Nephron progenitor cell (in vitro differentiated cells): ENCODE measurements around the gene MAGI2.

ENCODE experiments used
- DNase-seq: peaks from one replicate; pipeline ENCODE4 v3.0.0; 2021
- H3K27ac Mint-ChIP-seq: 2 replicates; pipeline ENCODE4 v1.8.0; 2021; ENCODE audit warnings: mild to moderate bottlenecking, moderate library complexity, mixed read lengths
- H3K27me3 Mint-ChIP-seq: 2 replicates; pipeline ENCODE4 v1.8.0; 2021; ENCODE audit warnings: mild to moderate bottlenecking, low read depth, mixed read lengths; ENCODE audit not compliant: poor library complexity
- H3K36me3 Mint-ChIP-seq: 2 replicates; pipeline ENCODE4 v1.8.0; 2021; ENCODE audit warnings: low read depth, mixed read lengths
- H3K4me1 Mint-ChIP-seq: 2 replicates; pipeline ENCODE4 v1.8.0; 2021; ENCODE audit warnings: mixed read lengths
- H3K4me3 Mint-ChIP-seq: 2 replicates; pipeline ENCODE4 v1.8.0; 2021; ENCODE audit warnings: mild to moderate bottlenecking, moderate library complexity, mixed read lengths
- H3K9me3 Mint-ChIP-seq: 2 replicates; pipeline ENCODE4 v1.8.0; 2021; ENCODE audit warnings: mild to moderate bottlenecking, moderate library complexity, mixed read lengths
- TF ChIP-seq, protein P1 (sequence below): fragments of 200-600 bp; sonication (generic); IDR thresholded peaks from 2 replicates; pipeline ENCODE4 v1.5.0; 2021; ENCODE audit warnings: antibody characterized with exemption

Gene MAGI2

DNA sequence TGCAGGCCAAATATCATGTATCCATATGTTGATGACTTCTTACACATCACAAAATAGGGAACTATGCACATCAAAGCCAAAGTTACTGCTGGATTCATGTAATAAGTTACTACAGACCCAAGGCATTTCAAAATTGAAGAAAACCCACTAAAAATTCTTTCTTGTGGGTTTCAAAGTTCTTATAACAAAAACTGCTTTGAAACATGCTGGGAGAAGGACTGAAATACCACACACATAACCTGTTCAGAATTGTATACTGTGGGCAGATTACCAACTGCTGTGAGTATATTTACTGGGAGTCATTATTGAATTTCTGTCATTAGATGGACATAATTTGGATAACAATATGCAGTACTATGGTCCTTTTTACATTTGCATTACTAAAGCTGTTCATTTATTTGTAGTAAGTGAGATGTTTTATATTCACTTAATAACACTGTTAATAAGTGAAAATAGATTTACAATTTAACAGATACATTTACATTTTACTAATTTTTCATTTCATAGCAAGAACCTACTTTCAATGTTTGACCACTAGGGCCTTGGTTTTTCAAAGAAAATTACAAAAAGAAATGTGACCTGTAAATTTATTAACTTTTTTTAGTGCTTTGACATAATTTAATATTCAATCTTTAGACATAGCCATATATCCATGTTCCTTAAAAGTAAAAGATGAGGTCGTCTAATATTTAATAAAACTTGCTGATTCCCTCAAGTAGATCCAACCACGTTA lies 132.6 kb downstream of the MAGI2 start:
- Mint-ChIP-seq H3K9me3 (no peaks in the 10 kb centered on the region), H3K27me3 (no peaks in the 10 kb centered on the region), H3K27ac (no peak overlapping the region), H3K4me1 (peaks cover 7% of the 10 kb centered on the region), H3K4me3 (no peak overlapping the region), H3K36me3 (no peaks in the 10 kb centered on the region)
- no peak for DNase-seq
- TF ChIP-seq, protein P1, sequence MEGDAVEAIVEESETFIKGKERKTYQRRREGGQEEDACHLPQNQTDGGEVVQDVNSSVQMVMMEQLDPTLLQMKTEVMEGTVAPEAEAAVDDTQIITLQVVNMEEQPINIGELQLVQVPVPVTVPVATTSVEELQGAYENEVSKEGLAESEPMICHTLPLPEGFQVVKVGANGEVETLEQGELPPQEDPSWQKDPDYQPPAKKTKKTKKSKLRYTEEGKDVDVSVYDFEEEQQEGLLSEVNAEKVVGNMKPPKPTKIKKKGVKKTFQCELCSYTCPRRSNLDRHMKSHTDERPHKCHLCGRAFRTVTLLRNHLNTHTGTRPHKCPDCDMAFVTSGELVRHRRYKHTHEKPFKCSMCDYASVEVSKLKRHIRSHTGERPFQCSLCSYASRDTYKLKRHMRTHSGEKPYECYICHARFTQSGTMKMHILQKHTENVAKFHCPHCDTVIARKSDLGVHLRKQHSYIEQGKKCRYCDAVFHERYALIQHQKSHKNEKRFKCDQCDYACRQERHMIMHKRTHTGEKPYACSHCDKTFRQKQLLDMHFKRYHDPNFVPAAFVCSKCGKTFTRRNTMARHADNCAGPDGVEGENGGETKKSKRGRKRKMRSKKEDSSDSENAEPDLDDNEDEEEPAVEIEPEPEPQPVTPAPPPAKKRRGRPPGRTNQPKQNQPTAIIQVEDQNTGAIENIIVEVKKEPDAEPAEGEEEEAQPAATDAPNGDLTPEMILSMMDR = no peak

DNA sequence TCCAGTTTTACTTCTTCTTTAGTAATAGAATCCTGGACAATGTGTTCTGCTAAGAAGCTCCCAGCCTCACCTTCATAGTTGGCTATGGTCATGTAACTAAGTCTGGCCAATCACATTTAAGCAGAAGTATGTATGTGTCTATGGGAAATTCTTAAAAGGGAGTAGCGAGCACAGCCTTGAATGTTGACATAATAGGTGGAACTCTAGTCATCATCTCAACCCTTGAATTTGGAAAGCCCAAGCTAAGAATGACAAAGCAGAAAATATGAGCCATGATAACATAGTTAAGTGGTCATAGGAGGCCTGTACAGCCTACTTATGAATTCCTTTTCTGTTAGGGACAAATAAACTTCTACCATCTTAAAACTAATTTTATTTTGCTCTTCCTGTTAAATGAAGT lies 134.1 kb downstream of the MAGI2 start:
- no peaks in the 10 kb centered on the region for H3K36me3 Mint-ChIP-seq
- no peaks in the 10 kb centered on the region for H3K27me3 Mint-ChIP-seq
- H3K9me3 Mint-ChIP-seq = no peaks in the 10 kb centered on the region
- TF ChIP-seq, protein P1 = no peak
- no peak overlapping the region for H3K4me3 Mint-ChIP-seq
- DNase-seq = no peak
- peaks cover 7% of the 10 kb centered on the region for H3K4me1 Mint-ChIP-seq
- H3K27ac Mint-ChIP-seq = no peak overlapping the region

DNA sequence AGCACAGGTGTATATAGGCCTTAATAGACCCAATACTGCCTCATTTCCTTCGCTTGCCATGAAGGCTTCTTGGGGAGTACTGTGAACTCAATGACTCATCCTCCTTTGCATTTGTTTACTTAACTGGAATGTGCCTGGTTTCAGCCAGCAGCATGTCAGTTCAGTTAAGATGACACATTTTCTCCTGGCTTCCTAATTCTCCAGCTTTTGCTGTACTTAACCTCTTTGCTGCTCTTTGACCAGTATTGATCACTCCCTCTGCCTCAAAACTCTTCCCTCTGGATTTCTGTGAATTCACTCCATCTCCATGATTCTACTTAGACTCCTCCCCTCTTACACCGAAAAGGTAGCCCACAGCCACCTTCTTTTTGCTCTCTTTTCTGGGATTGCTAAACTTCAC lies 135.7 kb downstream of the MAGI2 start:
- DNase-seq = no peak
- Mint-ChIP-seq H3K27ac (no peak overlapping the region), H3K4me3 (no peak overlapping the region), H3K4me1 (peaks cover 7% of the 10 kb centered on the region), H3K9me3 (no peaks in the 10 kb centered on the region), H3K27me3 (no peaks in the 10 kb centered on the region), H3K36me3 (no peaks in the 10 kb centered on the region)
- TF ChIP-seq, protein P1 = no peak

DNA sequence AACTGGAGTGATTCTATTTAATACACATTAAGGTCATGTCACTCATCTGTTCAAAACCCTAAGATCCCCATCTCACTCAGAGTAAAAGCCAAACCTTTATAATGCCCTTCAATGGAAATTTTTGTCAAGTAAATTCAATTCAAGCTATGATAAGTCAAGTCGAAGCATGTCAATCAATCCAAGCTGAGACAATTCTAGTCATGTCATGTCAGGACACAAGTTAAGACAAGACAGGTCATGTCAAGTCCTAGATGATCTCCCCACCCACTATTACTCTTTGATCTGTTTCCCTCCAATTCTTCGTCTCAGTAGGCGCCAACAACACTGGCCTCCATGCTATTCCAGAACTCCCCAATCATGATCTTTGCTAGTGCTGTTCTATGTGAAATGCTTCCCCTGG lies 141.4 kb downstream of the MAGI2 start:
- TF ChIP-seq, protein P1 = no peak
- Mint-ChIP-seq H3K27me3 (no peaks in the 10 kb centered on the region), H3K4me1 (no peaks in the 10 kb centered on the region), H3K36me3 (no peaks in the 10 kb centered on the region), H3K4me3 (no peak overlapping the region), H3K9me3 (no peaks in the 10 kb centered on the region), H3K27ac (no peak overlapping the region)
- DNase-seq = no peak

DNA sequence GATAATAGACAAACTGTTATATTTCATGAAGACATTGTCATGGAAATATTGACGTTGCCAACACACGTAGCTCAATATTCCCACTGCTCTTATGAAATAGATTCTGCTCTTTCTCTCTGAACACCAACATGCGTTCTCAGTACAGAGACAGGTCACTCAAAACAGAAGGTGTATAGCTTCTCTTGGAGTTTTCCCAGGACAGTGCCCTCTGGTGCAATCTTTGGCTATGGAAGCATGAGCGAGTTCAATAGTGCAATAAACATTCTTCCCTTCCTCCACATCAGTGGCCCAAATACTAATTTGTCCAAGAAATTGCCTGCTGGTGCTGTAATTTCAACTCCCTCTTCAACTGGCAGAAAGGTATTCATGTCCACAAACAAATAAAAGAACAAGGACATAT lies 145.3 kb downstream of the MAGI2 start:
- no peaks in the 10 kb centered on the region for H3K9me3 Mint-ChIP-seq
- no peak for DNase-seq
- no peak overlapping the region for H3K27ac Mint-ChIP-seq
- TF ChIP-seq, protein P1 = no peak
- H3K4me3 Mint-ChIP-seq = no peak overlapping the region
- H3K4me1 Mint-ChIP-seq = no peaks in the 10 kb centered on the region
- H3K27me3 Mint-ChIP-seq = no peaks in the 10 kb centered on the region
- H3K36me3 Mint-ChIP-seq = no peaks in the 10 kb centered on the region

DNA sequence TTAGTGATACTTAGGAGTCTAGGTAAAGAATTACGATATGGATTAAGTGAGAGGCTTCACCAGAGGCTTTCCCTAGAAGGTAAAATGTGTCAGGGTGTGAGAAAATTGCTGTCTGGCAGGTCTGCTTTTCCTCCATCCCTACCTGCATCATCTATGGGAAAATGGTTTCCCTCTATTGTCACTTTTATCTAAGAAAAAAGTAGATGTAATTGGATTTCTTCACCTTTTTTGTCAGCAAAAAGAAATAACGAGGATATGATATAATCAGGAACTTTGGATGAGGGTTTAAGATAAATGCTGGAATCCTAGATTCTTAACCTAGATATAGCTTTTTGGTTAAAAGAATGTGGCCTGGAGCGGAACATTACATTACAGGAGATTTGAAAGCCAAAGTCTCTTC lies 146.1 kb downstream of the MAGI2 start:
- Mint-ChIP-seq H3K4me3 (no peak overlapping the region), H3K27me3 (no peaks in the 10 kb centered on the region), H3K36me3 (no peaks in the 10 kb centered on the region), H3K9me3 (no peaks in the 10 kb centered on the region), H3K4me1 (no peaks in the 10 kb centered on the region), H3K27ac (no peak overlapping the region)
- TF ChIP-seq, protein P1 = no peak
- no peak for DNase-seq
